GM12872 (cell line): ENCODE results near the gene SLC22A23.

Experiments
- TF ChIP-seq, protein P1 (sequence below): IDR thresholded peaks from 3 replicates; pipeline ENCODE4 v1.5.1; 2011; ENCODE audit warnings: low read depth, mild to moderate bottlenecking, low read length, moderate library complexity; ENCODE audit not compliant: insufficient read depth

SLC22A23 gene

DNA sequence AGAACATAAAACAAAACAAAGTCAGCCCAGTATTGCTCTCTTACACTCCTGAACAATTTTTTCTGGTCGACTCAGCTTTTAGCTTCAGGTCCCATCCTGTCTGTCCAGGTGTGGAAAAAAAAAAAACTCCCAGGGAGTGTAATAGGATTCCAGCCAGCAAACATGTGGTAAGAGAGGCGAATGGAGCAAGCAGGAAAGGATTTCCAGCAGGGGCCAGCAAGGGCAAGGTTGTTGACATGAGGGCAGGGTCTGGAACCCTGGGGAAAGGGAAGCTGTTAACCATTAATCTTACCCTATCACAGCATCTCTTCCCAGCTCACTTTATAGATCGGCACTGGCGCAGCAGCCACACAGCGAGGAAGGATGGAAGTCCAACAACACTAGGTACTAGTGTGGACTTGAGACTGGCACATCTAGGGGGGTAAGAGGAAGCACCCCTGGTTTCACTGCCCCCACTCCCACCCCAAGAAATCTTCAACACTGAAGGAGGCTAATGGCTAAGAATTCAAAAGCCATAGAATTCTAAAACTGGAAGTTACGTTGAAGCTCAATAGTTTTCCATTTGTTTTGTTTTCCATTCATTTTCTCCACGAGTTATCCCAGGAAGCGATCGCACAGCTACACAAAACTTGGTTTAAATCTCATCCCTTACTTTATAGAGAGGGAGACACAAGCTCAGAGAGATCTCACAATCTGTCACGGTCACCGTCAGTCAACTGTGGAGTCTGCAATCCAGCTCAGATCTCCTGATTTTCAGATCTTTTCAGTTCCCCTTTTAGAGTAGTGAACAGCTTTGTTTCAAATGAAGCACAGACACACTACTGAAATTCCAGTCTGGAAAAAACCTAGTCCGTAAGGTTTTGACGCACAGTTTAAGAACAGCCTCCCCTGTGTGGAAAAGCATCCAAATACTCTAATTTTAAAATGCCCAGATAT is 53.3 kb downstream of the SLC22A23 start:
- TF ChIP-seq, protein P1, sequence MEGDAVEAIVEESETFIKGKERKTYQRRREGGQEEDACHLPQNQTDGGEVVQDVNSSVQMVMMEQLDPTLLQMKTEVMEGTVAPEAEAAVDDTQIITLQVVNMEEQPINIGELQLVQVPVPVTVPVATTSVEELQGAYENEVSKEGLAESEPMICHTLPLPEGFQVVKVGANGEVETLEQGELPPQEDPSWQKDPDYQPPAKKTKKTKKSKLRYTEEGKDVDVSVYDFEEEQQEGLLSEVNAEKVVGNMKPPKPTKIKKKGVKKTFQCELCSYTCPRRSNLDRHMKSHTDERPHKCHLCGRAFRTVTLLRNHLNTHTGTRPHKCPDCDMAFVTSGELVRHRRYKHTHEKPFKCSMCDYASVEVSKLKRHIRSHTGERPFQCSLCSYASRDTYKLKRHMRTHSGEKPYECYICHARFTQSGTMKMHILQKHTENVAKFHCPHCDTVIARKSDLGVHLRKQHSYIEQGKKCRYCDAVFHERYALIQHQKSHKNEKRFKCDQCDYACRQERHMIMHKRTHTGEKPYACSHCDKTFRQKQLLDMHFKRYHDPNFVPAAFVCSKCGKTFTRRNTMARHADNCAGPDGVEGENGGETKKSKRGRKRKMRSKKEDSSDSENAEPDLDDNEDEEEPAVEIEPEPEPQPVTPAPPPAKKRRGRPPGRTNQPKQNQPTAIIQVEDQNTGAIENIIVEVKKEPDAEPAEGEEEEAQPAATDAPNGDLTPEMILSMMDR = no peak

DNA sequence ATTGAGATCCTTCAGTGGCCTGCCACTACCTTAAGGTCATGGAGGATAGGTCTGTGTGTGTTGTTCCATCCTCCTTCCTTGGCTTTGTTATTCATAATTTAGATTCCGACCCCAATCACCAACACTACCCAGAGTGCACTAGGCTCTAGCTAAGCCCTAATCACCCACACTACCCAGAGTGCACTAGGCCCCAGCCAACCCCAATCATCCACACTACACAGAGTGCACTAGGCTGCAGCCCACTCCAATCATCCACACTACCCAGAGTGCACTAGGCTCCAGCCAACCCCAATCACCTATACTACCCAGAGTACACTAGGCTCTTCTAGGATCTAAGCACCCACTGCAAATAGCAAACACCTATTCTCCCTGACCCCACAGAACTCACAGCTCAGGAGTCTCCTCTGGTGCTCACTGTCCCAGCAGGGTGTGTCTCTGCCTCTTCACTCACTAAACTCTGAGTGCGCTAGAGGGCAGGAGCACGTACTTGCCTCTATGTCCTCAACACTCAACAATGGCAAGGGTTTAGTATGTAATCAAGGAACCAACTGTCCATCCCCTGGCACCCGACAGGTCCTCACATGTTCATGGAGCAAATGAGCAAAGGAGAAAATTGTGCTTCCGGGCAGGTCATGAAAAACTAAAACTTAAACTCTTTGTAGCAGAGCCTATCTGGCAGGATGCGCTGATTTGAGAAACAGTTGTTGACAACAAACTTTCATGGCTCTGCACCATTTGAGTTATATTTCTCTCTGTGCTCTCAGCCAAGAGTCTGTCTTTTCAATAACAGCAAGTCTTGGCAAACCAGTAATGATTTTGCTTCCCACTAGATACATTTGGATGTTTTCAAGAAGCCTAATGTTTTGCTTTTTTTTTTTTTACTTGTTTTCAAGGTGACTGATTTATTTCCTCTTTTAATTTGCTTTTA is 54.3 kb downstream of the SLC22A23 start:
- TF ChIP-seq, protein P1 = no peak

DNA sequence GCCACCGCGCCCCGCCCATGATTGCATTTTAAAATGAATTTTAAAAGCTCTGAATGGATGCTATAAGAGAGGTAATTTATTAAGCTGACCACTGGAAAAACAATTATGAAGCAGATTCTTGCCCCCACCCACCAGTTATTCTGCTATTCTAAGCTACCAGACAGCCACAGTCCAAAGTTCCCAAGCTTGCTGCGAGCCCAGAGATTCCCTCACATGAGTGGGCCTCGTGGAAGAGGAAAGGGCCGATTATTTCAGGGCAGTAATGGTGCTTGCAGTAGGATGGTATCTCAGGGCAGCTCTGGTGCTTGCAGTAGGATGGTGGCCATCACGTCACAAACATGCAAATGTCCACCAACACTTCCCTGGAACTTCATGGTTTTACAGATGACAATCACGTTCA is 56.7 kb downstream of the SLC22A23 start:
- TF ChIP-seq, protein P1 = no peak

DNA sequence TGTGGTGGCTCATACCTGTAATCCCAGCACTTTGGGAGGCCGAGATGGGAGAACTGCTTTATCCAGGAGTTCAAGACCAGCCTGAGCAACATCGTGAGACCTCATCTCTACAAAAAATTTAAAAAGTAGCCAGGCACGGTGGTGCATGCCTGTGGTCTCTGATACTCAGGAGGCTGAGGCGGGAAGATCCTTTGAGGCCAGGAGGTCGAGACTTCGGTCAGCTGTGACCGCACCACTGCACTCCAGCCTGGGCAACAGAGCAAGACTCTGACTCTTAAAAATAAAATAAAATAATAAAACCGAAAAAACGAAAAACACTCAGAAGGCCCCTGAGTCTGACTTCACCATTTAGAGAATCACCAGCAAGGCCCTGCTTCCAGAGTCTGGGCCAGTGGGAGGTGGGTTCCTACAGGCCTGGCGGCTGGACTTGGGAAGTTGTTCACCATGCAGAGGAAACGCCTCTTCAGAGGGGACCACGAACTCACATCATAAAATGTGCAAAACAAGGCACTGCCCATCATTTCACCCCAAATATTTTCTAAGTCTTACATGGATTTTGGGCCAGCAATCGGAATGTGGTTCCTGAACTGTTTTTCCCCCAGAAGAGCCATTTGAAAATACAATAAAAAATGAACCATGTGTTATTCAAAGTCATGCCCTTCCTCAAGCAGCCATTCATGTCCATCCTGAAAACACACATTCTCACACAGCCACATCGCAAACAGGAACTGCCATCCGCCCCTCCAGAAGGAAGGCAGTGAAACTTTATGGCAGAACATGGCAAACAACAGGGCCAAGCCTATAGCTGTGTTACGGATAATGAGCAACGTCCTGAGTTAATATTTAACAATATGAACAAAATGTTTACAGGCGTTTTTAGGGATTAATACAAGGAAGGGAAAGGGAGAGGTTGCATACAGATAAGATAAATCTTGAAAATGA is 57.8 kb downstream of the SLC22A23 start:
- TF ChIP-seq, protein P1 = no peak

DNA sequence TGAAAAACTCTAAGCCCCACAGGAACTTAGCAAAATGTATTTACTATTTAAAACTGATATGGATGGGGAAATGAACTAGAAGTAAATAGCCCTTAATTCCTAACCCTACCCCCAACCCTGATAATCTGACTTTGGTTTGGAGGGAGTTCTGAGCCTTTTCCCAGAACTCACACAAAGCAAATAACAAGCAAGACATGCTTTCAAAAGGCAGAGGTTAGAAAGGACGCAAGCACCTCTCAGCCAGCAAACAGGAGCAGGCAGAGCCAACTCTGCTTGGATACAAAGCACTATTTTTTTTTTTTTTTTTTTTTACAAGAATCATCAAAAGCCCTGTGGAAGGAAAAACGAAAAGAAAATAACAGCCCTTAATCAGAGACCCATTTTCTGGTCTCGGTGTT is 58.7 kb downstream of the SLC22A23 start:
- TF ChIP-seq, protein P1 = no peak

DNA sequence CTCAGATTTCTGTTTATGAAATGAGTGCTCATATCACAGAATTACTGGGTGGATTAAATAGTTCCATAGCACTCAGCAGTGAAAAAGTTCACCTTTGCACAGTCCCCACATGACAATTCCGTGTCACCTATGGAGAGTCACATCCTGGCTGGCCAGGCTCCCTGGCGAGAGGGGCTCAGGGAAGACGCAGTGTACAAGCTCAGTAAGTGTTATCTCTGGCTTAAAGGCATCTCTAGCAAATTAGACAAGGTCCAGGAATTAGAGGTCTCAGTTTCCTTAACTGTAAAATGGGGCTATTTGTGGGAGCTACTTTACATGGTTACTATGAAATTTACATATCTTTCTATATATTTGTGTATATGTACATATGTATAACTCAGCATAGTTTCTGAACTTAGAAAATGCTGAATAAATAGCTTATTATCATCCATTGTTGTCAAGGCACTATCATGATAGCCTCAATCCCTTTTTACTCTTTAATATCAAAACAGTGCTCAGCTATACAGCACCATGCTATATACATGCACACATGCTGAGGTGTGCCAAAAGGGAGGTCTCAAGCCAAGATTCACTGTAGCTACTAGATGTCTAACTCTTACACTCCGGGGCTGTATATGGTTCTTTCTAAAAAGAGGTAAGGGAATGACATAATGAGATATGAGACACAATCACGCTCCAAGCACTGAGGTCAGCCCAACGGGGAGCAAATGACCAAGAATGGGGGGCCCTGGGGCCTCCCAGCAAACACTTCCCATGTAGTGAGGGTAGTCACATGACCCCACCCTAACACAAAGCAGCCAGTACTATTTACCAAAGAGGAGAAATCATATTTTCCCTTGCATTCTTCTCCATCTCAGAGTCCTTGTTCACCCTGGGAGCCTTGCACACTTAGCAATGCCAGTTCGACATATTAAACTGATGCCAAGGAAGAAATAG is 59.4 kb downstream of the SLC22A23 start:
- TF ChIP-seq, protein P1 = no peak
